T-helper 2 cell treated with Interferon-gamma antibody and Interleukin-4, amounts not matched to agents 5 μg/mL and 100 μg/mL, for 36 hours (primary cell): Measurements from ENCODE around the gene S100A6.

Experiments used
- DNase-seq: peaks from one replicate; pipeline ENCODE4 v3.0.0; 2021; ENCODE audit warnings: low spot score
- H3K27ac Mint-ChIP-seq: one replicate; pipeline ENCODE4 v1.8.0; 2021; ENCODE audit warnings: mild to moderate bottlenecking, mixed read lengths
- H3K27me3 Mint-ChIP-seq: one replicate; pipeline ENCODE4 v1.8.0; 2021; ENCODE audit warnings: low read depth, mixed read lengths
- H3K36me3 Mint-ChIP-seq: one replicate; pipeline ENCODE4 v1.8.0; 2021; ENCODE audit warnings: low read depth, mixed read lengths
- H3K4me1 Mint-ChIP-seq: one replicate; pipeline ENCODE4 v1.8.0; 2021; ENCODE audit warnings: low read depth, mixed read lengths
- H3K4me3 Mint-ChIP-seq: one replicate; pipeline ENCODE4 v1.8.0; 2022; ENCODE audit warnings: mild to moderate bottlenecking, moderate library complexity, mixed read lengths
- H3K9me3 Mint-ChIP-seq: one replicate; pipeline ENCODE4 v1.8.0; 2021; ENCODE audit warnings: mixed read lengths

The S100A6 gene

GRCh38 chr1:153495536-153495935, 40.3 kb downstream of the S100A6 start:
- no peak for DNase-seq
- no peaks in the 10 kb centered on the region for H3K36me3 Mint-ChIP-seq
- H3K9me3 Mint-ChIP-seq = no peaks in the 10 kb centered on the region
- H3K4me3 Mint-ChIP-seq = no peak overlapping the region
- H3K4me1 Mint-ChIP-seq = no peaks in the 10 kb centered on the region
- peaks cover 31% of the 10 kb centered on the region for H3K27me3 Mint-ChIP-seq
- no peak overlapping the region for H3K27ac Mint-ChIP-seq

GRCh38 chr1:153494976-153495535, 40.7 kb downstream of the S100A6 start:
- H3K27me3 Mint-ChIP-seq = peaks cover 29% of the 10 kb centered on the region
- H3K27ac Mint-ChIP-seq = no peak overlapping the region
- no peaks in the 10 kb centered on the region for H3K36me3 Mint-ChIP-seq
- no peaks in the 10 kb centered on the region for H3K4me1 Mint-ChIP-seq
- no peak overlapping the region for H3K4me3 Mint-ChIP-seq
- DNase-seq = peak; percentile 47
- H3K9me3 Mint-ChIP-seq = no peaks in the 10 kb centered on the region

- Mint-ChIP-seq H3K4me1 (no peaks in the 10 kb centered on the region), H3K9me3 (no peaks in the 10 kb centered on the region), H3K4me3 (no peak overlapping the region), H3K27ac (no peak overlapping the region), H3K27me3 (peaks cover 16% of the 10 kb centered on the region), H3K36me3 (no peaks in the 10 kb centered on the region)
- DNase-seq = no peak
Measured at GRCh38 chr1:153493343-153493960, 42.3 kb downstream of the S100A6 start.

GRCh38 chr1:153490272-153491051, 45.3 kb downstream of the S100A6 start:
- DNase-seq = no peak
- Mint-ChIP-seq H3K36me3 (no peaks in the 10 kb centered on the region), H3K27me3 (peaks cover 20% of the 10 kb centered on the region), H3K9me3 (no peaks in the 10 kb centered on the region), H3K4me1 (no peaks in the 10 kb centered on the region), H3K4me3 (no peak overlapping the region), H3K27ac (no peak overlapping the region)

GRCh38 chr1:153488731-153489130, 47.1 kb downstream of the S100A6 start:
- Mint-ChIP-seq H3K4me1 (no peaks in the 10 kb centered on the region), H3K27ac (no peak overlapping the region), H3K36me3 (no peaks in the 10 kb centered on the region), H3K27me3 (peaks cover 29% of the 10 kb centered on the region), H3K4me3 (no peak overlapping the region), H3K9me3 (no peaks in the 10 kb centered on the region)
- DNase-seq = no peak

- no peak for DNase-seq
- Mint-ChIP-seq H3K4me3 (no peak overlapping the region), H3K4me1 (no peaks in the 10 kb centered on the region), H3K9me3 (no peaks in the 10 kb centered on the region), H3K27me3 (peaks cover 24% of the 10 kb centered on the region), H3K36me3 (no peaks in the 10 kb centered on the region), H3K27ac (no peak overlapping the region)
Measured at GRCh38 chr1:153487707-153488106, 48.1 kb downstream of the S100A6 start.

GRCh38 chr1:153485863-153486262, 49.9 kb downstream of the S100A6 start:
- DNase-seq = no peak
- Mint-ChIP-seq H3K4me3 (no peak overlapping the region), H3K27me3 (peaks cover 33% of the 10 kb centered on the region), H3K4me1 (no peaks in the 10 kb centered on the region), H3K36me3 (no peaks in the 10 kb centered on the region), H3K27ac (no peak overlapping the region), H3K9me3 (no peaks in the 10 kb centered on the region)
